Subcutaneous abdominal adipose tissue (tissue), 5 donors: ENCODE results near the gene SHB.

Experiments used
- H3K27ac ChIP-seq: one replicate; pipeline ENCODE4 v1.7.0; 2013; ENCODE audit warnings: low read depth, mild to moderate bottlenecking, inconsistent platforms, low read length, moderate library complexity
- H3K27me3 ChIP-seq, 5 donors: one replicate each; pipeline ENCODE4 v1.7.0; 2013; ENCODE audit warnings: low read length in 5 of 5, inconsistent platforms in 1 of 5; ENCODE audit not compliant: control insufficient read depth in 5 of 5, insufficient read depth in 4 of 5
- H3K36me3 ChIP-seq, 5 donors: one replicate each; pipeline ENCODE4 v1.7.0; 2013; ENCODE audit warnings: low read length in 5 of 5; ENCODE audit not compliant: control insufficient read depth in 5 of 5, insufficient read depth in 5 of 5
- H3K4me1 ChIP-seq, 5 donors: one replicate each; pipeline ENCODE4 v1.7.0; 2013; ENCODE audit warnings: low read length in 5 of 5, mild to moderate bottlenecking in 3 of 5, moderate library complexity in 1 of 5; ENCODE audit not compliant: control insufficient read depth in 5 of 5, insufficient read depth in 5 of 5
- H3K4me3 ChIP-seq, 5 donors: one replicate each; pipeline ENCODE4 v1.7.0; 2013; ENCODE audit warnings: low read length in 5 of 5, low read depth in 1 of 5
- H3K9ac ChIP-seq, 5 donors: one replicate each; pipeline ENCODE4 v1.7.0; 2013; ENCODE audit warnings: low read length in 5 of 5, mild to moderate bottlenecking in 4 of 5, moderate library complexity in 3 of 5
- H3K9me3 ChIP-seq, 5 donors: one replicate each; pipeline ENCODE4 v1.7.0; 2013; ENCODE audit warnings: low read length in 5 of 5; ENCODE audit not compliant: control insufficient read depth in 5 of 5
- donor health status: healthy.
- donor health status: healthy.
- donor health status: healthy.
- donor health status: healthy.
- donor health status: healthy.

SHB gene

GRCh38 chr9:38000735-38001134, 68.3 kb downstream of the SHB start:
- Histone ChIP-seq H3K27me3 (no peaks in the 10 kb centered on the region), H3K36me3 (no peaks in the 10 kb centered on the region), H3K9ac (no peak overlapping the region), H3K4me3 (no peak overlapping the region), H3K27ac (no peak overlapping the region), H3K4me1 (peaks cover 7 to 56% (median 30%) of the 10 kb centered on the region in 5 donors), H3K9me3 (no peaks in the 10 kb centered on the region)

- Histone ChIP-seq H3K4me1 (peaks cover 7 to 56% (median 33%) of the 10 kb centered on the region in 5 donors), H3K36me3 (no peaks in the 10 kb centered on the region), H3K9me3 (no peaks in the 10 kb centered on the region), H3K27me3 (no peaks in the 10 kb centered on the region), H3K4me3 (no peak overlapping the region), H3K9ac (no peak overlapping the region), H3K27ac (no peak overlapping the region)
Observed at GRCh38 chr9:38000332-38000731, 68.7 kb downstream of the SHB start.

GRCh38 chr9:37999588-38000189, 69.3 kb downstream of the SHB start:
- H3K4me1 ChIP-seq = peaks cover 10 to 60% (median 40%) of the 10 kb centered on the region in 5 donors
- H3K4me3 ChIP-seq = no peak overlapping the region
- H3K9ac ChIP-seq = peak overlapping the region in 1 of 5 donors; percentile 2
- H3K36me3 ChIP-seq = no peaks in the 10 kb centered on the region
- H3K27ac ChIP-seq = no peak overlapping the region
- no peaks in the 10 kb centered on the region for H3K27me3 ChIP-seq
- no peaks in the 10 kb centered on the region for H3K9me3 ChIP-seq

GRCh38 chr9:37998881-37999587, 70.0 kb downstream of the SHB start:
- H3K27ac ChIP-seq = no peak overlapping the region

GRCh38 chr9:37997636-37998374, 71.2 kb downstream of the SHB start:
- Histone ChIP-seq H3K27me3 (no peaks in the 10 kb centered on the region), H3K36me3 (no peaks in the 10 kb centered on the region), H3K9me3 (no peaks in the 10 kb centered on the region), H3K27ac (no peak overlapping the region), H3K4me1 (peaks cover 11 to 65% (median 35%) of the 10 kb centered on the region in 5 donors), H3K4me3 (no peak overlapping the region), H3K9ac (no peak overlapping the region)

More at GRCh38 chr9:37998881-37999587, 70.0 kb downstream of the SHB start:
- H3K27me3 ChIP-seq = no peaks in the 10 kb centered on the region
- H3K4me1 ChIP-seq = peaks cover 11 to 66% (median 42%) of the 10 kb centered on the region in 5 donors
- H3K9me3 ChIP-seq = no peaks in the 10 kb centered on the region
- peak overlapping the region in 1 of 5 donors; percentile 2 for H3K9ac ChIP-seq
- H3K36me3 ChIP-seq = no peaks in the 10 kb centered on the region
- H3K4me3 ChIP-seq = no peak overlapping the region

- no peaks in the 10 kb centered on the region for H3K27me3 ChIP-seq
- no peak overlapping the region for H3K27ac ChIP-seq
- no peaks in the 10 kb centered on the region for H3K9me3 ChIP-seq
- no peak overlapping the region for H3K4me3 ChIP-seq
- H3K4me1 ChIP-seq = peaks cover 9 to 60% (median 41%) of the 10 kb centered on the region in 5 donors
- H3K9ac ChIP-seq = no peak overlapping the region
- no peaks in the 10 kb centered on the region for H3K36me3 ChIP-seq
Observed at GRCh38 chr9:37996819-37997217, 72.2 kb downstream of the SHB start.

- Histone ChIP-seq H3K4me3 (no peak overlapping the region), H3K9me3 (no peaks in the 10 kb centered on the region), H3K27me3 (no peaks in the 10 kb centered on the region), H3K36me3 (no peaks in the 10 kb centered on the region), H3K27ac (peak overlapping the region; percentile 8), H3K9ac (no peak overlapping the region), H3K4me1 (peaks cover 9 to 58% (median 41%) of the 10 kb centered on the region in 5 donors)
Observed at GRCh38 chr9:37995961-37996818, 72.8 kb downstream of the SHB start.

GRCh38 chr9:37995348-37995737, 73.7 kb downstream of the SHB start:
- Histone ChIP-seq H3K4me1 (peaks cover 9 to 58% (median 41%) of the 10 kb centered on the region in 5 donors), H3K9ac (peak overlapping the region in 2 of 5 donors; percentile 46 to 79), H3K27ac (peak overlapping the region; percentile 84), H3K4me3 (peak overlapping the region in 1 of 5 donors; percentile 50), H3K27me3 (no peaks in the 10 kb centered on the region), H3K36me3 (no peaks in the 10 kb centered on the region), H3K9me3 (no peaks in the 10 kb centered on the region)

GRCh38 chr9:37994639-37995347, 74.2 kb downstream of the SHB start:
- H3K4me1 ChIP-seq = peaks cover 9 to 61% (median 40%) of the 10 kb centered on the region in 5 donors
- peak overlapping the region in 4 of 5 donors; percentile 7 to 79 (median 44) for H3K9ac ChIP-seq

More at GRCh38 chr9:37994639-37995347, 74.2 kb downstream of the SHB start:
- no peaks in the 10 kb centered on the region for H3K27me3 ChIP-seq
- H3K36me3 ChIP-seq = no peaks in the 10 kb centered on the region
- no peaks in the 10 kb centered on the region for H3K9me3 ChIP-seq
- H3K27ac ChIP-seq = peak overlapping the region; percentile 84
- H3K4me3 ChIP-seq = peak overlapping the region; percentile 17 to 50 (median 44)
